ENCODE data around the gene TPI1. TPM values are rescaled to one million over a fixed set of nuclear protein-coding genes. Genes with fewer than 3 reads are reported as not detected.
A peak's percentile ranks its signal among the peaks of the same experiment; 100 is the strongest.

TPI1 gene
- total RNA-seq, 4 donors from 2014 or later: 500 to 741 (median 604) TPM

DNA sequence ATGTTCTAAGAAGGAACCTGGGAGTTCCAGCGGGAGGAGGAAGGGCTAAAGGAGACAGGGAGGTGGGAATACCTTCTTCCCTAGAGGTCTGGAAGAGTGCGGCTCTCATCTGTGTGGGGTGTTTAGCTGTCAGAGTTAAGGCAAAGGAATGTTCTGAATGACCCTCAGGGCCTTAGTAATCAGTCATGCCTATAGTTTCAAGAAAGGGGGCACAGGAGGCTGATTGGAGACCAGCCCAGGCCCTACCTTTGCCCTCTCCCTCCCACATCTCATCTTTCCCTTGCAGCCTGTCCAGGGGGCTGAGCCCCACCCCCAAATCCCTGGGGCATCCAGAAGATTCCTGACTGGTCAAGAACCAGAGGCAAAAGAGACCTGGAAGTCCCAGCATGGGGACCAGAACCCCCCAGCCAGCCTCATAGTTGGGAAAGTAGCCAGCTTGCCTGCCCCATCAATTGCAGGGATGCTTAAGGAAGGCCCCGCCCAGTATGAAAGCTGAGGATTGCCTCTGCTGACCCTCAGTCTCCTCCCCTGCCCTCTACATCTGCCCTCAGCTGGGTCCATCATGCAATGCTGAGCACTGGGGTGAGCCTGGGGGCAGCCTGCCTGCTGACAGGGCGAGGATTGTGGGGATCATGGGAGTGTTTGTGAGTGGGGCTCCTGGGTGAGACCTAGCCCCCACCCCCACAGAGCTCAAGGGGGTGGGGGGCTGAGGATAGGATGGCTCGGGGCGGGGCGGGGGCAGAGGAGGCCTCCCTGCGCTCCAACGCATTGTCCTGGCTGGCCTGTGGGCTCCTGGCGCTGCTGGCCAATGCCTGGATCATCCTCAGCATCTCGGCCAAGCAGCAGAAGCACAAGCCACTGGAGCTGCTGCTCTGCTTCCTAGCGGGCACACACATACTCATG, 43.9 kb upstream of the TPI1 start:
- intact Hi-C loops (cut with DNase I; ENCODE audit: low total_unique reads) (no loop called here), in situ Hi-C loops (cut with MboI; ENCODE audit: low sequenced_read_pairs in 4 of 4) (no loop called here)
- no peak for DNase-seq
- H3K27me3 ChIP-seq: peaks cover 25 to 64% (median 42%) of the 10 kb centered on the region in 3 donors
- no peaks in the 10 kb centered on the region for H3K36me3 ChIP-seq
- peaks cover 3 to 6% of the 10 kb centered on the region in 2 donors for H3K4me1 ChIP-seq
- no peak overlapping the region for H3K27ac ChIP-seq
- TF ChIP-seq POLR2A (IDR thresholded peaks at IDR 0.05) (no peak), CTCF (IDR thresholded peaks at IDR 0.05 in 4 of 5, conservative IDR thresholded peaks at IDR 0.05 in 1 of 5) (no peak)
- H3K4me3 ChIP-seq: no peak overlapping the region
- ATAC-seq: no peak
- no peaks in the 10 kb centered on the region for H3K9me3 ChIP-seq

GRCh38 chr12:6824085-6824775, 43.1 kb upstream of the TPI1 start:
- TF ChIP-seq CTCF (IDR thresholded peaks at IDR 0.05 in 4 of 5, conservative IDR thresholded peaks at IDR 0.05 in 1 of 5) (no peak), POLR2A (IDR thresholded peaks at IDR 0.05) (no peak)
- in situ Hi-C loops (cut with MboI; ENCODE audit: low sequenced_read_pairs in 4 of 4): no loop called here
- Histone ChIP-seq H3K27me3 (peaks cover 31 to 70% (median 50%) of the 10 kb centered on the region in 3 donors), H3K4me1 (peaks cover 3 to 10% of the 10 kb centered on the region in 2 donors), H3K36me3 (no peaks in the 10 kb centered on the region), H3K9me3 (no peaks in the 10 kb centered on the region), H3K27ac (no peak overlapping the region), H3K4me3 (no peak overlapping the region)
- DNase-seq (no peak), ATAC-seq (no peak)
- intact Hi-C loops (cut with DNase I; ENCODE audit: low total_unique reads): no loop called here

DNA sequence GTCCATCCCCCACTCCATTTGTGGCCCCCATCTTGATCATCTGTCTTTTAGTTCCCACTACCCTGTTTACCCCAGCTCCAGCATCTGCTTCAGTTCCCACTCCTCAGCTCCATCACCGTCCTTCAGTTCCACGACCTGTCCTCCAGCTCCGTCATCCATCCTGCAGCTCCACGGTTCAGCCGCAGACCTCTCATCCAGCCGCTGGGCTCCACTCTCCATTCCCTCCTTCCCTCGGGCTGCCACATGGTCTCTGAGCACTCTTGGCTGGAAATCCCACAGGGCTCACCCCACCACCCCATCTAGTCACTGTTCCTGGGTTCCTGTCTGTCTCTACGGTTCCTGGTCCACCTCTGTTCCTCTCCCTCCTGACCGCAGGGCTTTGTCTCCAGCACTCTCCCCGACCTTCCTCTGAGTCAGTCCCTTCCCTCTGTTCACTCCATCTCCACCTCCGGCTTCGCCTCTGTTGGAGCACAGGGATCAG, 42.4 kb upstream of the TPI1 start:
- Histone ChIP-seq H3K36me3 (no peaks in the 10 kb centered on the region), H3K4me3 (no peak overlapping the region), H3K27ac (no peak overlapping the region), H3K9me3 (no peaks in the 10 kb centered on the region), H3K27me3 (peaks cover 31 to 75% (median 53%) of the 10 kb centered on the region in 3 donors), H3K4me1 (peaks cover 3 to 11% of the 10 kb centered on the region in 2 donors)
- no peak for DNase-seq
- intact Hi-C loops (cut with DNase I; ENCODE audit: low total_unique reads) (loop anchor here (1.0 to 5.0 kb wide), 3 partner anchors 73 to 208 kb away; partner anchors contain the start of gene MLF2), in situ Hi-C loops (cut with MboI; ENCODE audit: low sequenced_read_pairs in 4 of 4) (no loop called here)
- no peak for ATAC-seq
- TF ChIP-seq POLR2A (IDR thresholded peaks at IDR 0.05) (no peak), CTCF (IDR thresholded peaks at IDR 0.05 in 4 of 5, conservative IDR thresholded peaks at IDR 0.05 in 1 of 5) (no peak)

- peak; percentile 63 to 75 for ATAC-seq
- Histone ChIP-seq H3K4me1 (peaks cover 3 to 11% of the 10 kb centered on the region in 2 donors), H3K9me3 (no peaks in the 10 kb centered on the region), H3K36me3 (no peaks in the 10 kb centered on the region), H3K27ac (no peak overlapping the region), H3K4me3 (no peak overlapping the region), H3K27me3 (peaks cover 31 to 78% (median 53%) of the 10 kb centered on the region in 3 donors)
- DNase-seq: peak; percentile 48 to 69
- no peak for TF ChIP-seq POLR2A (IDR thresholded peaks at IDR 0.05)
- TF ChIP-seq CTCF (IDR thresholded peaks at IDR 0.05 in 4 of 5, conservative IDR thresholded peaks at IDR 0.05 in 1 of 5): peak; percentile 62 to 85 (median 80)
- intact Hi-C loops (cut with DNase I; ENCODE audit: low total_unique reads) (loop anchor here (1.0 to 5.0 kb wide), 4 partner anchors 47 to 208 kb away; partner anchors contain the start of gene MLF2), in situ Hi-C loops (cut with MboI; ENCODE audit: low sequenced_read_pairs in 4 of 4) (no loop called here)
Observed at GRCh38 chr12:6825398-6826124, 41.8 kb upstream of the TPI1 start.
